HG02759 (cell line): ENCODE data around the gene SPRR1A.
"Not testable (repeated sequence)": the region's sequence is repeated elsewhere in the genome, so short reads cannot be mapped to it uniquely, and the experiment has no call there.

ENCODE experiments used
- ATAC-seq: cut with Tn5 transposase; IDR thresholded peaks from one replicate; pipeline ENCODE4 v1.9.1; 2021; ENCODE audit warnings: mild to moderate bottlenecking, moderate library complexity; ENCODE audit not compliant: unreplicated experiment

Gene SPRR1A

DNA sequence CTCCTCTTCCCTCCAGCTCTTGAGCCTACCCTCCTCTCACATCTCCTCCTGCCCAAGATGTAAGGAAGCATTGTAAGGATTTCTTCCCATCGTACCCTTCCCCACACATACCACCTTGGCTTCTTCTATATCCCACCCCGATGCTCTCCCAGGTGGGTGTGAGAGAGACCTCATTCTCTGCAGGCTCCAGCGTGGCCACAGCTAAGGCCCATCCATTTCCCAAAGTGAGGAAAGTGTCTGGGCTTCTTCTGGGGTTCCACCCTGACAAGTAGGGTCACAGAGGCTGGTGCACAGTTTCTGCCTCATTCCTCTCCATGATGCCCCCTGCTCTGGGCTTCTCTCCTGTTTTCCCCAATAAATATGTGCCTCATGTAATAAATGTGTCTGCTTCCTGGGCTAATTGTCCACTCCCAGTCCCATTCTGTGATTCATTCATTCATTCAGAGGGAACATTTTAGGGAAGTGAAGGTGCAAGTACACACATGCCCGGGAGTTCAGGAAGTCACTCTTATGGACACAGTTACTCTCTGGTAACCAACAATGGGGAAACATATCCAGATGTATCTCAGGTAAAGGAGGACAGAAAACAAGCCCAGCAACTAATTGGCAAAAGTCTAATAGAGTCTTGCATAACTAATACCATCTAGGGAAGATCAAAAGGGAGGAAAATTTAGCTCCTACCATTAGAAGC lies 11.5 kb upstream of the SPRR1A start:
- no peak for ATAC-seq

DNA sequence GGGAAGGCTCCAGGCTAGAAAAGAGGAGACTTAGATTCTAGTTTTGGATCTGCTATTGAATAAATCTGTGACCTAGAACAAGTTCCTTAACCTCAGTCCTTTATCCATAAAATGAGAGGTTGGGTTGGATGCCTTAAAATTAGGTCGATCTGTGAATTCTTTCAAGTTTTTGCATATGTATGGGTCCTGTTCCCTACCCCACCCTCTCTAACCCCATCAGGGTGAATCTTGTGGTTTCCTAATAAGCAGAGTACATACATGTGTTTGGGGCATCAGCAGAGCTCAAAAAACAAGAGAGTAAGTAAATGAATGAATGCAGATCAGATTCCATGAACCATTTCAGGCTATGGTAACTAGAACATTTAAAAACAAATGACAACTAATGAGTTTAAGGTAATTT lies 7.2 kb upstream of the SPRR1A start:
- no peak for ATAC-seq

DNA sequence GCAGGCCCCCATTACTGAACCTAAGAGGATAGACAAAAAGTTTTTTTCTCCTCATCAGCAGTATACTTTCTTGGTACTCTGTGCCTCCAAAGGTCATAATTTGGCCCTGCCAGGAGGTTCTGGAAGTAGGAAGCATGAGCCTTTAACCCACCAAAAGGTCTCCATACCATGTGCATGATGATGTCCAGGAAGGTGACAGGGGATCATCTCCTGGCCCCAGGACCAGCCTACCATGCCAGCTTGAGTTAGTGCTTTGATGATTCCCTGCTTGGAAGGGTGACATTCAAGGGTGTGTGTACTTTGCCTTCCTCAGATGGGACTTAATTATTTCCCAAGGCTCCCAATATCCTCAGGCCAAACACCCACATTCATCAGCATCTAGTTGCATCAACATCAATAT lies 6.3 kb upstream of the SPRR1A start:
- no peak for ATAC-seq

DNA sequence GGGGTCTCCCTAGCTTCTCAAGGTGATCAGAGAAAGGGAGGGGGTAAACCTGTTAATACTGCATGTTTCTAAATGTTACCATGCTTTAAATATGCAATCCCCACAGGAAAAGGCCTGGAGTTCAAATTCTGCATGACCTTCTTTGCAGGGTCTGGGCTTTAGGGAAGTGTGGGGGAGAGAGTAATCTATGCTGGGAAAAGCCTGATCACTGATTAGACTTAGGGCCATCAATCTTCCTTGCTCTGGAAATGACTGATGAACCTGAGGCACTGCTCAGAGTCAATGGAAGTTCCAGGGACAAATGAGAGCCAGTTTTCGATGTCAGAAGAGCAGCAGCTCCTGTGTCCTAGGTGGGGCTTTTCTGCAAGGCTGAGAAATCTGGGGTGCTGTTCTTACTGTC lies 3.2 kb upstream of the SPRR1A start:
- ATAC-seq: no peak

DNA sequence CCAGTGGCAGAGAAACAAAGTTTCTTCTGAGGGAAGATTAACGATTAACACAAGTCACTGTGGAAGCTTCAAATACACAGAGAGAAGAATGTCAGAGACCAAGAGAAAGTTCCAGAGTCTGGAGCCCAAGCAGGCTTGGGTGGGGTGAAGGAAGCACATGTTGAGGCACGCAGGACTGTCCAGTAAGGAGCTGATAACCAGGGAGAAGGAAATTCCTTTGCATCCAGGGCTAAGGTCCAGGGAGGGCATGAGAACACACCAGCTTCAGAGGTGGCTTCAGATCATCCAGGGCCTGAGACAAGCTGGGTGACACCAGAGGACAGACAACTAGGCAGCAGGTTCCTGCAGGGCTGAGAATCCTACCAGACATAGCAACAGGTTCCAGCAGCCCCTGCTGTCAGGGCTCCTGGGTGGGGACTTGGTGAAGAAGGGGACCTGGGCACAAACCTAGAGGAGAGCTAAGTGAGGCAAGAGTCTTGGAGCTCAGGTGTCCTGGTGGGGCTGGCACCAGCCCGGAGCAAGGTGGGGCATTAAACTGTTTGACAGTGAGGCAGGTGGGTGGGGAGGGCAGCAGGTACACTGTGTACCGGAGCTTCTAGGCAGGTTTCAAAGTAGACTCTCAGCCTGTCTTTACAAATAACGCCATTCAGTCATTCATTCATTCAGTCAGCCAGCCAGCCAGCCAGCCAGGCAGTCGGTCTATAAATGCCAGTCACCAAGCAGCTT lies 2.6 kb upstream of the SPRR1A start:
- no peak for ATAC-seq

DNA sequence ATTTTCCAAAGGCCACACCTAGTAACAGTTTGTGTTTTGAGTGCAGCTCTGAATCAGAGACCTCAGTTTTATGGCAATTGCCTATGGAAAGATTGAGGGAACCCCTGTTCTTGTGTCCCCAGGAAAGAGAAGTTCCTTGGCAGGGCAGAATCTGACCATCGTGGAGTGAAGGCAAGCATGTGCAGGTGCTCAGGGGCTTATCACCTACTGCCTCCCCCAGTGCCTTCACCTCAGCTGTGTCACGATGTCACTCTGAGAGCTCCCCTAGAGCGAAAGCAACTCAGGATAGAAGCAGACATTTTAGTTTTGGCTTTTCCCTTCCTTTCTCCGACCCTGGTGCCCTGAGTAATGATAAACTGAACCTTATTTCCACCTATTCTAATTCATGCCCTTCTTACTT lies 1.8 kb upstream of the SPRR1A start:
- no peak for ATAC-seq

DNA sequence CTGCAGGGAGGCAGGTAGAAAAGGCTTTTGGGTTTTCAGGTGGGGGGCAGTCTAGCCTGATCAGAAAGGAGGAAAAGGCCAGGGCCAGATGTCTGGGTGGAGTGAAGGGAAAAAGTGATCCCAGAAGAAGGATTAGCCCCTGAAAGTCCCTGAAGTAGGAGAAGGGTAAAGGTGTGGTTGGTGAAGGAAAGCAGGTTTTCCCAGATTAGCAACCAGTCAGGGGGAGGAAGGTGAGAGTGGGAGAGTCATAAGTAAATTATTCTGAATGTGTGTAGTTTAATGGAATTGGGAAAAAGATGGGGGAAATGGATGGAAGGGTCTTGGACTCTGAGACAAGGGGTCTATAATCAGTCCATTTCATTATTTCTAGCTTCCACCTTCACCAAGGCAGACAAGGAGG lies 647 bp upstream of the SPRR1A start:
- no peak for ATAC-seq

DNA sequence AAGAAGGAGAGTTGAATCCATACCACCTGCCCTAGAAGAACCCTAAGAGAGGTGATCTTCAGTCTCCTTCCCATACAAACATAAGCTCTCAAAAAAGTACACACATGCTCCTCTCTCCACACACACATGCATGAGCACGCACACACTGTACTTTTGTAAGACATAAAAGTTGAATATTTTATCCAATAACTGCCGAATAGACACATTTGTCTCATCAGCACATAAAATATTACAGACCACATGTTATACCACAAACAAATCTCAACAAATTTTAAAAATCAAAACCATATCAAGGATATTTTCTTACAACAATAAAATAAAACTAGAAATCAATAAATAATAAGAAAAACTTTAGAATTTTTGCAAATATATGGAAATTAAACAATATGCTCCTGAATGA lies 2.7 kb downstream of the SPRR1A start:
- ATAC-seq: no peak

DNA sequence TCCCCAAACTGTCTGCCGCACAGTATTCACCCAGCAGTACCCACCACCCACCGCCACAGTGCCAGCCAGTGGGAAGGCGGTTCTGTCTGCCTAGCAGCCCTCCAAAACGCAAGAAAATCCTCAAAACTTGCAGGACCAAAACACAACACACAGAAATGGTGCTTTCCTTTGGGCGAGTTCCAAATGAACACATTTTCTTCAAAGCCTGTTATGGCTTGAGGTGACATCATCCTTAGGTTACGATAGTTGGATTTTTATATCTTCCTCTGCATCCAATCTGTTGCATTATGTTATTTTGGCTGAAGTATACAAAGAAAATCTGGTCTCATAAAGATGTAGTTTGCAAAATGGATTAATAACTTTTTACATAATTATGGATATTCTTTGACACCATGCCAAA lies 9.3 kb downstream of the SPRR1A start:
- no peak for ATAC-seq

DNA sequence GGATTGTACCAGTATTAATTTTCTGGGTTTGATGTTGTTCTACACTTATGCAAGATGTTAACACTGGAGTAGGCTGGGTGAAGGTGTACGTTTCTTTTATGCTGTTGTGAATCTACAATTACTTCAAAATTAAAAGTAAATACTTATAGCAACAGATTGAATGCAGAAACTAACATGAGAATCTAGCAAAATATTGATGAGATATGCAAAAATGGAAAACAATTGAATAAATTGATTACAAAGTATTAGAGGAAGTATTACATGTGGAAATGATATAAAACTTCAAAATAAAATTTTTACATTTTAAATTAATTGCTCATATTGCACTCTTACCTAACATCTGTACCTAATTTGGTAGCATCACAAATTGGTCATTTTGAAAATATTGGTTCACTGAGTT lies 12.0 kb downstream of the SPRR1A start:
- no peak for ATAC-seq

DNA sequence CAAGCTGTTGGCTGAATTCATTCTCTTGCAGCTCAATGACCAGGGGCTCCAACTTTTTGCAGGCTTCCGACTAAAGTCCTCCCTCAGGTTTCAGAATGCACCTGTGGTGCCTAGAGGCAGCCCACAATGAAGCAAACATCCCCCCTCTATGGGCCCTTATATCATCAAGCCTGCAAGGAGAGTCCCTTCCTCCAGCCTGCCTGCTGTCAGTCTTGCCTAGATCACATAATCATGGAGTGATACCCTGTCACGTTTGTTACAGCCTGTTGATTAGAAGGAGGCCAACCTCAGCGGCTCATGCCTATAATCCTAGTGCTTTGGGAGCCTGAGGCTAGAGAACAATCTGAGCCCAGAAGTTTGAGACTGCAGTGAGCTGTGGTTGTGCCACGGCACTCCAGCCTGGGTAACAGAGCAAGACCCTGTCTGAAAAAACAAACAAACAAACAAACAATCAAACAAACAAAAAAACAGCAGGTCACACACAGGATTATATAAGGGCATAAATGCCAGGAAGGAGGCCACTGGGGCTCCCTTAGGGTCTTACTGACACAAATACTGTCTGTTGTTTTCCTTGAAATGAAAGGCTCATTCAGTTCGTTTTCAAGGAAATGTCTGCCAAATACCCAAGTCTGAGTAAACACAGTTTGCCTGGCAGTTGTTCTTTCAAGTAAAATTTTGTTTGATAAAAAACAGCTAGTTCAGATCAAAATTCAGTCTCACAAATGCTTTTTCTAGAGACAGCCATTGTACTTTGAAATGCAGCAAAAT lies 12.9 kb downstream of the SPRR1A start:
- ATAC-seq: no peak

DNA sequence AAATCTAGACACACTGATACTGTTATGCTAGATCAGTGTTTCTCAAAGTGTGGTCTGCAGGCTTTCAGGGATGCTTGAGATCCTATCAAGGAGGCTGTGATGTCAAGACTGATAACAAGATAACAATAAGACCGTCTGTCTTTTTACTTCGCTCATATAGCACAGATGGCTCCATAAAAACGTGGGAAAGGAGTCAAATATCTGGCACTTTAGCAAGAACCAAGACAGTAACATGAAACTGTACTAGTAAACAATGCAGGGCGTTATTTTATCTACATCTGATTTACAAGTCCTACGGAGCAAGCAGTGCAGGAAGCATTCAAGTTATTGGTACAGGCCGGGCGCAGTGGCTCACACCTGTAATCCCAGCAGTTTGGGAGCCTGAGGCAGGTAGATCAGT lies 14.0 kb downstream of the SPRR1A start:
- ATAC-seq: no peak

DNA sequence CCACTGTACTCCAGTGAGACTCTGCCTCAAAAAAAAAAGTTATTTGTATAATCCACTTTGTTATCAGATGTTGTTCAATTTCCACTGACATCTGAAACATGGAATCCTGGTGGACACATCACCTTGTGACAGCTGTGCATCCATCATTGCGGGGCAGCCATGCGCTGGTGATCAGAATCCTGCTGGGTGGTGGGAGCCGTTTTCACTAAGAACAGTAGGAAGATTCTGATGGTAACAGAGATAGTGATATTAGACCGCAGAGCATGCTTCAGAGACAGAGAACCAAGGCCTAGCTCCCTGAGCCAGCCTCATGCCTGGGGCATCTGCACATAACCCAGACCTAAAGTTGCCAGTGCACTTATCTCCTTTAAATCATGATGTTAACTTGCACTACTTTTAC lies 14.6 kb downstream of the SPRR1A start:
- ATAC-seq: no peak

DNA sequence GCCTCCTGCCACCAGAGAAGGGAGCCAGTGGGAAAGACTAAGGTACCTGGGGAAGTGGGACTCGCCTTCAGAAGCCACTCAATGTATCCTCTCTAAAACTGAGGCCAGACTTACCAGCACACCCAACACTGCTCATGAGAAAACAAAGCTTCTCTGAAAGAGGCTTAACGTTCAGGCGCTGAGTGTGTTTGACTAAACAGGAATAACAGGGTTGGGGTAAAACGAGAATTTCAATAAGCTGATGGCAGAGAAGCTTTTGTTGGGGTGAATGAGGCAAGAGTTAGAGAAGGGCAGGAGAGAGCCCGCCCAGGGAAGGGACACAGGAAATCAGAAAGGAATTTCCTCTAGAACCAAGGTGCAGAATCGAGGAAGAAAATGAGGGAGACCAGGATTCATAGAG lies 15.9 kb downstream of the SPRR1A start:
- ATAC-seq: no peak

DNA sequence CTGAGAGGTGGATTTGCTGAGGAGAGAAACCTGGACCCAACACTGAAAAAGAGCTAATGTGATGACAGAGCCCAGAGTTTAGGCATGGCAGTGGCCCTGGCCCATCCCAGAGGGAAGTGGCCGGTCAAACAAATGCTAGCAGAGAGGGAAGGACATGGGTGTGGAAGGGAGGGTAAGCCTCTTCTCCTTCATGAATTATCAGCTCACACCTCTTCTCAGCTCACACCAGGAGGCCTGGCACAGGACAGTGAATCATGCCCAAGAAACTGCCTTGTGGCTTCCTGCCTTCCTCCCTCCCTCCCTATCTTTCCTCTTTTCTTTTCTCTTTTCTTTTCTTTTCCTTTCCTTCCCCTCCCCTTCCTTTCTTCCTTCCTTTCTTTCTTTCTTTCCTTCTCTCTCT lies 16.4 kb downstream of the SPRR1A start:
- no peak for ATAC-seq

DNA sequence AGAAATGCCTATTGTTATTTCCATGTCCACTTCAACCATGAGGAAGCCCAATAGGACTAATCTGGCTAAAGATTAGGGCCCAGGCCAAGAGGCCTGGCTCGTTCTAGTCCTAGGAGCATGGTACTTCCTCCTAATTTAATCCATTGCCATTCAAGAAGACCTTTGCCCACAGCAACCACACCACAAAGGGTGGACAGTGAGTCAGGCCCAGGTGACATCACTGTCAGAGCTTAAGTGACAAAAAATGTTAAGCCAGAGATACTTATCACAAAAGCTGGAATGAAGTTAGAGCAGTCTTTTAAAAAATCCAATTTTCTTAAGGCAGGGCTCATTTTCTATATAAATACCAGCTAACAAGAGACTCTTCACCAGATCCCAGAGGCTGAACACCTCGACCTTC lies 17.5 kb downstream of the SPRR1A start, which contains the start of gene SPRR3:
TSS of gene SPRR3 (plus strand) at position 368 of the 400 bp plus-strand sequence. CDS start 1,272 bp downstream, outside the sequence.
- no peak for ATAC-seq

DNA sequence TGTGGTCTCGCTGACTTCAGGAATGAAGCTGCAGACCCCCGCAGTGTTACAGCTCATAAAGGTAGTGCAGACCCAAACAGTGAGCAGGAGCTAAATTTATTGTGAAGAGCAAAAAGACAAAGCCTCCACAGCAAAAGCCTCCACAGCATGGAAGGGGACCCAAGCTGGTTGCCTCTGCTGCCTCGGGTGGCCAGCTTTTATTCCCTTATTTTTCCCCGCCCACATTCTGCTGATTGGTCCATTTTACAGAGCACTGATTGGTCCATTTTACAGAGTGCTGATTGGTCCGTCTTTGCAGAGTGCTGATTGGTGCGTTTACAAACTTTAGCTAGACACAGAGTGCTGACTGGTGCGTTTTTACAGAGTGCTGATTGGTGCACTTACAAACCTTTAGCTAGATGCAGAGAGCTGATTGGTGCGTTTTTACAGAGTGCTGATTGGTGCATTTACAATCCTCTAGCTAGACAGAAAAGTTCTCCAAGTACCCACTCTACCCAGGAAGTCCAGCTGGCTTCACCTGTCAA lies 27.4 kb downstream of the SPRR1A start:
- not testable (repeated sequence) for ATAC-seq

DNA sequence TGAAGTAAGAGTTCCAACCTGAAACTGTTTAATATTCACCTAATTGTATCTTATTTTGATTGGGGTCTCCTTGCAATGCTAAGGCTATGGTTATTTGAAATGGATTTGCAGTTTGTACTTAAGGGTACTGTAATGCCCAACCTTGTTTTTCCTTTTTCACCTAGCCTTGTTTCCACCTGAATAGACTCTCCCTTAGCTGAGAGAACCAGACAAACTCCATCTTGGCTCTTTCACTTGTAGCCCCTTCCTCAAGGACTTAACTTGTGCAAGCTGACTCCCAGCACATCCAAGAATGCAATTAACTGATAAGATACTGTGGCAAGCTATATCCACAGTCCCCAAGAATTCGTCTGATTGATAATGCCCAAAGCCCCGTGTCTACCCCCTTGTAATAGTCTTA lies 37.9 kb downstream of the SPRR1A start:
- ATAC-seq: not testable (repeated sequence)

DNA sequence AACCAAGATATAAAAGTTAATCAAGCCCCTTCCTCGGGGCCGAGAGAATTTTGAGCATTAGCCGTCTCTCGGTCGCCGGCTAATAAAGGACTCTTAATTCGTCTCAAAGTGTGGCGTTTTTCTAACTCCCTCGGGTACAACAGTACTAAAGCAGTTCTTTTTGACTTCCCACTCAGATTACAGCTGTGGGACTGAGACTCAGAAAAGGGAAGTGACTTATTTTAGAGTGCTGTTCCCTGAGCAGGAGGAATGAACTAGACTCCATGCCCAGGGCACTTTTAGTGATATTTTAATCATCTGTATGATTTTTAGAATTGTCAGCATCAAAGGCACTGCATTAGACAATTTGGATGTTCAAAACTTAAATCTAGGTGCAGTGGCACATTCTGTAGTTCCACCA lies 38.5 kb downstream of the SPRR1A start:
- ATAC-seq: not testable (repeated sequence)

DNA sequence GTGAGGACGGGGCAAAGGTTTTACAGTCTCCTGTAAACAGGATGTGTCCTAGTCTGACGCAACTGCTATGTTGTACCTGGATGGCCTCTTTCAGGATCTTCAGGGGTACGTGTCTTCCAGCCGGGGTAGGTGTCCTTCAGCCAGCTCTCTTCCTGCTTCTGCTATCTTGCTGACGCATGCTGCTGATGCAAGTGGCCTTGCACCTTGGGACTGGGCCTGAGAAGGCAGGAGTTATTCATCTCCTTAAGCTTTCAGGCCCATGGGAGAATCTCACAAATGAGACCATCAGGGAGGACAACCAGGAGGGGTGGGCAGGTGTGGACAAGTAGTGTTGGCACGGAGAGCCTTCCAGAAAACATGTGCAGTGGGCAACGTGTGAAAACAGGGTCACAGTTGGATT lies 39.2 kb downstream of the SPRR1A start:
- no peak for ATAC-seq

DNA sequence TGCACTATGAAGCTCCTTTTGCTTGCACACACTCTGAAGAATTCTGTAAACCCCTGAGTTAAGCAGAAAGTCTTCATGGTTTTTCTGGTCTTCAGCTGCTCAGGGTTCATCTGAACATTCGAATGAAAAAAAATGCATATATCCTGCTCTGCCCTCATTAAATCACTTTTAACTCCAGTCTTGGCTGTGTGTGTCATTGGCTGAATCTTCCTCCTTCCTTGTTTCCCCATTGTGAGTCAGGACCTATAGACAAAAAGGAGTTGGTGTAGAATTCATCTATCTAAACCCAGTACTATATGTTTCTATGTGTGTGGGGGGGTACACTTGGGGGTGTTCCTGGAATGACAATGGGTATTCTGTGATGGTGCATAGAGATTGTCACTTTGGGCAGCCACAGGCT lies 40.5 kb downstream of the SPRR1A start:
- no peak for ATAC-seq

DNA sequence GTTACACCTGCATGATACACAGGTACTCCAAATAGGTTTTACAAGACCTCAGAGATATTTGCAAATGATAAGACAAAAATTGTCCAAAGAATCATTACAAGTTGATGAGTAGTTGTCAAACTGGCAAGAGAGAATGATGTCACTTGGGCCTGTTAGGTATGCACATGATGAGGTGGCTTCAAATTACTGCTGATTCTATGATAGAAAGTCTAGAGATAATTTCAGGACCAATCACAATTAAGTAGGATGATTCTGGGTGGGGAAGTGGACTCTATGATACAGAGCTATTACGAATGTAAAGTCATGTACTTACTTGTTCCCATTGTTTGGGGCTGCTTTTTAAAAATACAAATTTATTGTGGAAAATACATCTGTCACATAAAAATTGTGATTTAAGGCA lies 41.9 kb downstream of the SPRR1A start:
- no peak for ATAC-seq
